ENCODE results near the gene ITPR1. TPM values are rescaled to one million over a fixed set of nuclear protein-coding genes. Genes with fewer than 3 reads are reported as not detected.

The ITPR1 gene
- total RNA-seq, 1 donor from 2014 or later = 16.3 TPM

GRCh38 chr3:4824926-4825325 is 331.8 kb downstream of the ITPR1 start:
- DNase-seq (ENCODE audit: low read depth) (peak; percentile 87), FAIRE-seq (no peak)
- Histone ChIP-seq H3K36me3 (ENCODE audit: control insufficient read depth, insufficient read depth, low read length) (no peaks in the 10 kb centered on the region), H3K4me3 (ENCODE audit: low read depth, low read length) (no peak overlapping the region), H3K27me3 (ENCODE audit: control insufficient read depth, insufficient read depth, low read length) (no peaks in the 10 kb centered on the region)
- TF ChIP-seq, protein P1, sequence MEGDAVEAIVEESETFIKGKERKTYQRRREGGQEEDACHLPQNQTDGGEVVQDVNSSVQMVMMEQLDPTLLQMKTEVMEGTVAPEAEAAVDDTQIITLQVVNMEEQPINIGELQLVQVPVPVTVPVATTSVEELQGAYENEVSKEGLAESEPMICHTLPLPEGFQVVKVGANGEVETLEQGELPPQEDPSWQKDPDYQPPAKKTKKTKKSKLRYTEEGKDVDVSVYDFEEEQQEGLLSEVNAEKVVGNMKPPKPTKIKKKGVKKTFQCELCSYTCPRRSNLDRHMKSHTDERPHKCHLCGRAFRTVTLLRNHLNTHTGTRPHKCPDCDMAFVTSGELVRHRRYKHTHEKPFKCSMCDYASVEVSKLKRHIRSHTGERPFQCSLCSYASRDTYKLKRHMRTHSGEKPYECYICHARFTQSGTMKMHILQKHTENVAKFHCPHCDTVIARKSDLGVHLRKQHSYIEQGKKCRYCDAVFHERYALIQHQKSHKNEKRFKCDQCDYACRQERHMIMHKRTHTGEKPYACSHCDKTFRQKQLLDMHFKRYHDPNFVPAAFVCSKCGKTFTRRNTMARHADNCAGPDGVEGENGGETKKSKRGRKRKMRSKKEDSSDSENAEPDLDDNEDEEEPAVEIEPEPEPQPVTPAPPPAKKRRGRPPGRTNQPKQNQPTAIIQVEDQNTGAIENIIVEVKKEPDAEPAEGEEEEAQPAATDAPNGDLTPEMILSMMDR (IDR thresholded peaks at IDR 0.05; ENCODE audit: insufficient read depth, low read length, severe bottlenecking) = no peak

DNA sequence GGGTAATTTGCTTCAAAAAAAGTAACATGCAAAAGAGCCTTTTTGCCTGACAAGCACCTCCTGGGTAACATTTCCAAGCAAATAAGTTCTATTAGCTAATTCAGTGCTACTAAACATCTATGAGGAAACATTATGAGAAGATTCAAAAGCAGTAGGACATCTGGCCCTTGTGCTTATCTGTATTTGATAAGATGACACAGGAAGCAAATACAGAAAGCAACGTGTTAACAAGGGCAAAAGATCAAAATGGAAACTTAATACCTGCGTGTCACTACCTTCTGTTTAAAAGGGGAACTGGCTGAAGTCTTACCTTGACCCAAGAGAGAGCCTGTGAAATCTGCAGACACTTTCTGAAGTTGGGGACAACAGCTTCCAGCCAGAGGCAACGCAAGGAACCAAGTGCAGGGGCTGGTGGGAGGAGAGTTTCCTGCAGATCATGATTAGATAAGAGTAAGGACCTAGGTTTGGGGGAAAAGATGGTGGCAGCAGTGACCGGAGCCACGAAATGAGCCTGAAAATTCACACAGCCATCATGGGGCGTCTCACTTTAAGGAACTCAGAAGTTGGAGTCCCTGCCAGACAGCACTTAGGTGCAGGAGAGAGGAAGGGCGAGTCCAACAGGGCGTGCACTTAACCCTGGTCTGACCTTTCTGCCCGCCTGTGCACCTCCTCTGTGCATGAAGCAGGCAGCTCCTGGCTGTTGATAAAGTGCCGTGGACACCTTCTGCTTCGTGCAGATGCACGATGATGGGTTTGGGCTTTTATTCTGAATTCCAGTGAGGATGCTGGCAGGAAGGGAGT is 332.5 kb downstream of the ITPR1 start:
- no peaks in the 10 kb centered on the region for H3K27me3 ChIP-seq (ENCODE audit: control insufficient read depth, insufficient read depth, low read length)
- FAIRE-seq = no peak
- DNase-seq (ENCODE audit: low read depth) = no peak
- H3K36me3 ChIP-seq (ENCODE audit: control insufficient read depth, insufficient read depth, low read length) = no peaks in the 10 kb centered on the region
- no peak overlapping the region for H3K4me3 ChIP-seq (ENCODE audit: low read depth, low read length)
- TF ChIP-seq, protein P1 (IDR thresholded peaks at IDR 0.05; ENCODE audit: insufficient read depth, low read length, severe bottlenecking) = no peak

GRCh38 chr3:4826237-4827100 is 333.3 kb downstream of the ITPR1 start:
- Histone ChIP-seq H3K36me3 (ENCODE audit: control insufficient read depth, insufficient read depth, low read length) (no peaks in the 10 kb centered on the region), H3K27me3 (ENCODE audit: control insufficient read depth, insufficient read depth, low read length) (no peaks in the 10 kb centered on the region), H3K4me3 (ENCODE audit: low read depth, low read length) (no peak overlapping the region)
- no peak for DNase-seq (ENCODE audit: low read depth)
- TF ChIP-seq, protein P1 (IDR thresholded peaks at IDR 0.05; ENCODE audit: insufficient read depth, low read length, severe bottlenecking) = no peak
- no peak for FAIRE-seq

- TF ChIP-seq, protein P1 (IDR thresholded peaks at IDR 0.05; ENCODE audit: insufficient read depth, low read length, severe bottlenecking) = no peak
- Histone ChIP-seq H3K27me3 (ENCODE audit: control insufficient read depth, insufficient read depth, low read length) (no peaks in the 10 kb centered on the region), H3K4me3 (ENCODE audit: low read depth, low read length) (no peak overlapping the region), H3K36me3 (ENCODE audit: control insufficient read depth, insufficient read depth, low read length) (no peaks in the 10 kb centered on the region)
- DNase-seq (ENCODE audit: low read depth) = no peak
- FAIRE-seq = no peak
Measured at GRCh38 chr3:4827767-4828166, 334.6 kb downstream of the ITPR1 start.

DNA sequence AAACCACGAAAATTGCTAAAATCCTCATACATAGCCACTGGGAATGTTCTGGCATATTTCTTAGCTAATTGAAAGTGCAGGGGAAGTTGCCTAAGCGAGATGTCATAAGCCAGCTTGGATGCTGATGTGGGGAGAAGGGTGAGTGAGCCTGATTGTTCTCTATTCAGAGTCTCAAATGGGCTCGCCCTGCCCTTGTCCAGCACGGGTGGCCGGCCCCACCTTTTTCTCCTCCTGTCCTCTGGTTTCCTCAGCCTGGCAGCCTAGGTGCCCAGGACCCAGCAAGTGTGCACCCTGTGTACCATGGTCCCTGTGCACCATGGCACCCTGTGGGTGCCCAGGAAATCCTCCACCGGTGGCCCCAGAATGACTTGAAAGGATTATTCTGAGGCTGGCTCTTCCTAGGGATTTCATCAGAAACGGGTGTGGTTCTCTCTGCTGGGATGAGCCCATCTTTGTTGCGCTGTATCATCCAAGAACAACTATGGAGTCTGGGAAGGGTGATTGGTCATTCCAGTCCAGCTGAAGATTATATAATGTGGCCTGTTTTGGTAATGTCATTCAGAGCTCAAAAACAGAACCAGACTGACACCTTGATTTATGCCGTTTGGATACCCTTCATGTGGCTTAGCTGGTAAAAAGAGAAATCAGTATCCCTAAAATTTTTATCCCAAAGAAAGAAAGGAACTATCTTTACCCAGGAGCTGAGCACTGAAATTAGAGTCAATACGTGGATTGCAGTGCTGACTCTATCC is 335.3 kb downstream of the ITPR1 start:
- Histone ChIP-seq H3K36me3 (ENCODE audit: control insufficient read depth, insufficient read depth, low read length) (no peaks in the 10 kb centered on the region), H3K27me3 (ENCODE audit: control insufficient read depth, insufficient read depth, low read length) (no peaks in the 10 kb centered on the region), H3K4me3 (ENCODE audit: low read depth, low read length) (no peak overlapping the region)
- FAIRE-seq (no peak), DNase-seq (ENCODE audit: low read depth) (no peak)
- TF ChIP-seq, protein P1 (IDR thresholded peaks at IDR 0.05; ENCODE audit: insufficient read depth, low read length, severe bottlenecking) = no peak

Data from bronchial epithelial cell (primary cell).